ENCODE measurements around the gene H6PD. TPM values are rescaled to one million over a fixed set of nuclear protein-coding genes. Genes with fewer than 3 reads are reported as not detected.

H6PD gene
- total and polyA plus RNA-seq, 8 donors, result 33.0 to 63.0 (median 52.4) TPM

- Histone ChIP-seq H3K9me3 (no peaks in the 10 kb centered on the region), H3K4me3 (no peak overlapping the region), H3K36me3 (peaks cover 0 to 43% of the 10 kb centered on the region in 2 donors), H3K4me1 (peaks cover 25 to 68% of the 10 kb centered on the region in 2 donors), H3K27me3 (no peaks in the 10 kb centered on the region), H3K27ac (no peak overlapping the region)
- intact Hi-C loops (cut with DNase I), result no loop called here
- no peak for ATAC-seq
- no peak for DNase-seq
- TF ChIP-seq CTCF (IDR thresholded peaks at IDR 0.05), result no peak
Measured at GRCh38 chr1:9246215-9246614, 11.6 kb downstream of the H6PD start.

- no peak for TF ChIP-seq CTCF (IDR thresholded peaks at IDR 0.05)
- DNase-seq, result peak in 1 of 4 donors; percentile 58
- H3K36me3 ChIP-seq, result peaks cover 0 to 43% of the 10 kb centered on the region in 2 donors
- H3K27me3 ChIP-seq, result no peaks in the 10 kb centered on the region
- H3K4me3 ChIP-seq, result no peak overlapping the region
- H3K9me3 ChIP-seq, result no peaks in the 10 kb centered on the region
- intact Hi-C loops (cut with DNase I), result no loop called here
- ATAC-seq, result no peak
- H3K27ac ChIP-seq, result no peak overlapping the region
- peaks cover 25 to 64% of the 10 kb centered on the region in 2 donors for H3K4me1 ChIP-seq
Measured at GRCh38 chr1:9246841-9247785, 12.5 kb downstream of the H6PD start.

GRCh38 chr1:9247894-9248293, 13.3 kb downstream of the H6PD start:
- ATAC-seq, result no peak
- intact Hi-C loops (cut with DNase I), result no loop called here
- Histone ChIP-seq H3K4me3 (no peak overlapping the region), H3K4me1 (peaks cover 18 to 57% of the 10 kb centered on the region in 2 donors), H3K27ac (no peak overlapping the region), H3K36me3 (peaks cover 0 to 43% of the 10 kb centered on the region in 2 donors), H3K27me3 (no peaks in the 10 kb centered on the region), H3K9me3 (no peaks in the 10 kb centered on the region)
- TF ChIP-seq CTCF (IDR thresholded peaks at IDR 0.05), result no peak
- DNase-seq, result peak in 1 of 4 donors; percentile 69

DNA sequence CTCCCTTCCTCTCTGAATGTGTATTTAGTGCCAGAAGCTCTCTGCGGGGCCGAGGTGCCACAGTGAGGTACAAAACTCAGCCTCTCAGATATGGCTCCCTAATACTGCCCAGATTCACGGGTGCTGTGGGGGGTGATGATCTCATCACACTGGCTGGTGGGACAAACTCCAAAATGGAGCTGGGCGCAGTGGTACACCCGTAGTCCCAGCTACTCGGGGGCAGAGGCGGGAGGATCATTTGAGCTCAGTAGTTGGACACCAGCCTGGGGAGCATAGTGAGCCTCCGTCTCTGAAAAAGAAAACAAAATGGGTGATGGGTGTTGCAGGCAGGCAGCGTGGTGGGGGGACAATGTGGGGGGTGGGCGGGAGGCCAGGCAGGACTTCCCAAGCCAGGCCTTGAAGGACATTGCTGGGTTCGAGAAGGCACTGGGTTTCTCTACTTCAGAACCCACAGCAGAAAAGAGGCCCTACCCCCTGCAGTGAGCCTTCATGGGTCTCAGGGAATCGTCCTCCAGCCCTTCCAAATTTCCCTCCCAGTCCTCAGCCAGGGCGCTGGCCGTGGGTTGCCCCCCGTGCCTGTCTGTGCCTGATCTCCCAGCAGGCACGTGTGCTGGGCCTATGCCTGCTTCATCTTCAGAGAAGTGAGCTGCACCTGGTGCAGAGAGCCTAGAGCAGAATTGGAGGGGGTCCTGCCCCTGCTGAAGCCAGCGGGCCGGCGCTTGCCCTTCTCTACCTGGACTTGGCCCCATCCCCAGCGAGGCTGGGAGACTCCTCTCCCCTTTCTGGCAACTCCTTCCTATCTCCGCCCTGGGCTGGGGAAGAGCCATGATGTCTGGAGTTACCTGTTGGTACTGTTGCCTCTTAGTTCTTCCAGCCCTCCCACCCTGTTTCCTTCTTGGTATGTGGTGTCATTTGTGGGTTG, 14.0 kb downstream of the H6PD start:
- peaks cover 16 to 50% of the 10 kb centered on the region in 2 donors for H3K4me1 ChIP-seq
- intact Hi-C loops (cut with DNase I), result no loop called here
- no peak for DNase-seq
- no peaks in the 10 kb centered on the region for H3K27me3 ChIP-seq
- H3K36me3 ChIP-seq, result peaks cover 0 to 43% of the 10 kb centered on the region in 2 donors
- H3K27ac ChIP-seq, result peak overlapping the region in 1 of 2 donors; percentile 53
- H3K4me3 ChIP-seq, result no peak overlapping the region
- no peaks in the 10 kb centered on the region for H3K9me3 ChIP-seq
- ATAC-seq, result no peak
- TF ChIP-seq CTCF (IDR thresholded peaks at IDR 0.05), result no peak

- Histone ChIP-seq H3K9me3 (no peaks in the 10 kb centered on the region), H3K4me3 (no peak overlapping the region), H3K27me3 (no peaks in the 10 kb centered on the region), H3K4me1 (peaks cover 16 to 49% of the 10 kb centered on the region in 2 donors), H3K27ac (peak overlapping the region; percentile 36 to 53), H3K36me3 (peaks cover 0 to 43% of the 10 kb centered on the region in 2 donors)
- no peak for TF ChIP-seq CTCF (IDR thresholded peaks at IDR 0.05)
- intact Hi-C loops (cut with DNase I), result no loop called here
- DNase-seq (no peak), ATAC-seq (no peak)
Measured at GRCh38 chr1:9249263-9249533, 14.6 kb downstream of the H6PD start.

Data from left lung (tissue), 10 donors.